H1 (cell line): ENCODE results near the gene ADAMTS4. TPM values are rescaled to one million over a fixed set of nuclear protein-coding genes. Genes with fewer than 3 reads are reported as not detected.

Experiments
- CTCF ChIA-PET: fragments of 300-600 bp; sonication (Branson Sonifier 250); formaldehyde crosslinking; loops from one replicate; lab custom pipeline; 2021; ENCODE audit not compliant: partially characterized antibody; lab: Charles Lee
- POLR2A ChIA-PET: fragments of 300-600 bp; sonication (Branson Sonifier 250); formaldehyde crosslinking; loops from one replicate; lab custom pipeline; 2021; ENCODE audit warnings: inconsistent platforms; ENCODE audit not compliant: partially characterized antibody; lab: Charles Lee
- DNase-seq, 2 experiments: peaks; one replicate each; pipeline versions ENCODE4 v3.0.0 to v3.0.0-alpha.2; 2010 to 2022; ENCODE audit warnings: low spot score in 2 of 2, low read depth in 1 of 2, mixed read lengths in 1 of 2
- FAIRE-seq: peaks from 2 replicates; lab custom pipeline; 2011; peaks lifted over from hg19 to GRCh38; lab: Jason Lieb, UNC
- H2AFZ ChIP-seq: 2 replicates; pipeline ENCODE4 v1.8.1; 2012; ENCODE audit warnings: low read length, inconsistent platforms
- H2AK5ac ChIP-seq: 2 replicates; pipeline ENCODE4 v1.6.1; 2013; ENCODE audit warnings: low read depth, low read length
- H2BK120ac ChIP-seq: replicated peaks from 2 replicates; pipeline ENCODE3; 2013; ENCODE audit warnings: low read depth, low read length, inconsistent platforms
- H2BK12ac ChIP-seq: 2 replicates; pipeline ENCODE4 v1.6.1; 2013; ENCODE audit warnings: low read depth, low read length
- H2BK15ac ChIP-seq: 2 replicates; pipeline ENCODE4 v1.6.1; 2013; ENCODE audit warnings: low read length
- H2BK20ac ChIP-seq: 2 replicates; pipeline ENCODE4 v1.6.1; 2013; ENCODE audit warnings: low read length
- H2BK5ac ChIP-seq: 2 replicates; pipeline ENCODE4 v1.6.1; 2013; ENCODE audit warnings: low read depth, low read length
- H3K14ac ChIP-seq: 2 replicates; pipeline ENCODE4 v1.6.1; 2013; ENCODE audit warnings: inconsistent platforms; ENCODE audit not compliant: insufficient read length
- H3K18ac ChIP-seq: 2 replicates; pipeline ENCODE4 v1.6.1; 2013; ENCODE audit warnings: low read length; ENCODE audit errors: extremely low read depth
- H3K23ac ChIP-seq: 2 replicates; pipeline ENCODE4 v1.6.1; 2013; ENCODE audit warnings: inconsistent platforms; ENCODE audit not compliant: insufficient read length
- H3K23me2 ChIP-seq: 2 replicates; pipeline ENCODE4 v1.6.1; 2013; ENCODE audit warnings: low read depth, low read length
- H3K27ac ChIP-seq: 2 replicates; pipeline ENCODE4 v1.6.1; 2011; ENCODE audit warnings: low read depth, low read length, inconsistent platforms
- H3K27me3 ChIP-seq, 4 experiments: replicated peaks in 1 of 4; 1 replicate in 1 of 4; 2 replicates in 3 of 4; pipeline versions ENCODE4 v1.6.1 to v1.8.1; 2011 to 2013; ENCODE audit warnings: low read length in 3 of 4, mild to moderate bottlenecking in 3 of 4, inconsistent platforms in 2 of 4, mixed read lengths in 2 of 4, moderate library complexity in 1 of 4; ENCODE audit not compliant: control insufficient read depth in 3 of 4, insufficient read depth in 3 of 4; ENCODE audit errors: extremely low read depth in 1 of 4
- H3K36me3 ChIP-seq, 4 experiments: 2 replicates each; pipeline versions ENCODE4 v1.6.1 to v1.8.1; 2011 to 2013; ENCODE audit warnings: mild to moderate bottlenecking in 4 of 4, low read length in 3 of 4, moderate library complexity in 2 of 4, control low read depth in 1 of 4, inconsistent platforms in 1 of 4; ENCODE audit not compliant: insufficient read depth in 4 of 4, control insufficient read depth in 2 of 4
- H3K4ac ChIP-seq: replicated peaks from 2 replicates; pipeline ENCODE3; 2013; ENCODE audit warnings: low read length, low read depth, mixed read lengths, inconsistent platforms; ENCODE audit not compliant: insufficient read length
- H3K4me1 ChIP-seq, 4 experiments: replicated peaks in 1 of 4; 1 replicate in 1 of 4; 2 replicates in 3 of 4; pipeline versions ENCODE4 v1.6.1 to v1.8.1; 2011 to 2013; ENCODE audit warnings: low read length in 3 of 4, inconsistent platforms in 2 of 4, mixed read lengths in 1 of 4; ENCODE audit not compliant: insufficient read depth in 4 of 4, control insufficient read depth in 3 of 4
- H3K4me2 ChIP-seq, 2 experiments: 2 replicates each; pipeline versions ENCODE4 v1.6.1 to v1.8.1; 2011 to 2013; ENCODE audit warnings: low read depth in 2 of 2, low read length in 2 of 2, control low read depth in 1 of 2, inconsistent platforms in 1 of 2, mild to moderate bottlenecking in 1 of 2; ENCODE audit not compliant: insufficient read depth in 1 of 2
- H3K4me3 ChIP-seq, 4 experiments: fragments of 200-600, 300-600 bp in 1 of 4; sonication (generic), shearing (Covaris generic), sonication (Bioruptor Twin) in 1 of 4; 2 replicates each; pipeline versions ENCODE4 v1.5.1 to v1.8.1; 2011 to 2016; ENCODE audit warnings: low read length in 4 of 4, low read depth in 3 of 4, control low read depth in 2 of 4, inconsistent platforms in 2 of 4, mild to moderate bottlenecking in 2 of 4, mixed read lengths in 1 of 4, moderate library complexity in 1 of 4; ENCODE audit not compliant: insufficient read depth in 2 of 4; ENCODE audit errors: extremely low read depth in 1 of 4
- H3K56ac ChIP-seq: replicated peaks from 2 replicates; pipeline ENCODE3; 2013; ENCODE audit warnings: low read depth, mild to moderate bottlenecking, mixed read lengths, low read length, inconsistent platforms; ENCODE audit not compliant: insufficient read length
- H3K79me1 ChIP-seq: 2 replicates; pipeline ENCODE4 v1.6.1; 2013; ENCODE audit warnings: low read depth, low read length, control low read depth
- H3K79me2 ChIP-seq, 2 experiments: 2 replicates each; pipeline versions ENCODE4 v1.6.1 to v1.8.1; 2012 to 2013; ENCODE audit warnings: low read length in 2 of 2, mild to moderate bottlenecking in 2 of 2, inconsistent platforms in 1 of 2; ENCODE audit not compliant: insufficient read depth in 2 of 2, control insufficient read depth in 1 of 2
- H3K9ac ChIP-seq, 4 experiments: replicated peaks in 1 of 4; 1 replicate in 1 of 4; 2 replicates in 3 of 4; pipeline versions ENCODE4 v1.6.1 to v1.8.1; 2011 to 2013; ENCODE audit warnings: low read depth in 3 of 4, low read length in 3 of 4, control low read depth in 2 of 4, mild to moderate bottlenecking in 2 of 4, moderate library complexity in 2 of 4, inconsistent platforms in 1 of 4; ENCODE audit errors: extremely low read depth in 1 of 4
- H3K9me3 ChIP-seq, 2 experiments: 2 replicates each; pipeline versions ENCODE4 v1.6.1 to v1.8.1; 2012 to 2013; ENCODE audit warnings: mild to moderate bottlenecking in 2 of 2, moderate library complexity in 2 of 2, control low read depth in 1 of 2, inconsistent platforms in 1 of 2, low read depth in 1 of 2, low read length in 1 of 2, mixed read lengths in 1 of 2; ENCODE audit not compliant: insufficient read depth in 2 of 2
- H4K20me1 ChIP-seq, 2 experiments: replicated peaks in 1 of 2; 2 replicates each; pipeline versions ENCODE3 to v1.8.1; 2011 to 2013; ENCODE audit warnings: inconsistent platforms in 2 of 2, low read length in 2 of 2, mild to moderate bottlenecking in 1 of 2; ENCODE audit not compliant: insufficient read depth in 2 of 2, control insufficient read depth in 1 of 2
- H4K5ac ChIP-seq: 2 replicates; pipeline ENCODE4 v1.6.1; 2013; ENCODE audit warnings: low read length, low read depth, mixed read lengths, inconsistent platforms; ENCODE audit not compliant: insufficient read length
- H4K8ac ChIP-seq: 2 replicates; pipeline ENCODE4 v1.8.0; 2013; ENCODE audit warnings: mild to moderate bottlenecking, moderate library complexity, low read length, inconsistent platforms; ENCODE audit not compliant: insufficient read depth; ENCODE audit errors: extremely low read depth
- H4K91ac ChIP-seq: replicated peaks from 2 replicates; pipeline ENCODE3; 2013; ENCODE audit warnings: low read length, mixed read lengths, inconsistent platforms; ENCODE audit not compliant: insufficient read length
- CHD1 ChIP-seq: IDR thresholded peaks from 2 replicates; pipeline ENCODE4 v1.6.1; 2012; ENCODE audit warnings: low read depth, low read length, improper control_type of control experiment
- HDAC2 ChIP-seq, 2 experiments: fragments of 300-600 bp in 1 of 2; sonication (generic) in 1 of 2; IDR thresholded peaks; 2 replicates each; pipeline ENCODE4 v1.6.1; 2011 to 2012; ENCODE audit warnings: low read depth in 2 of 2, low read length in 2 of 2, mild to moderate bottlenecking in 2 of 2, moderate library complexity in 2 of 2, borderline replicate concordance in 1 of 2, inconsistent platforms in 1 of 2
- HDAC6 ChIP-seq: IDR thresholded peaks from one replicate; pipeline ENCODE4 v1.7.1; 2012; ENCODE audit warnings: low read depth, mild to moderate bottlenecking, inconsistent platforms, low read length, moderate library complexity
- KDM1A ChIP-seq: fragments of 200-600, 300-600 bp; sonication (generic); IDR thresholded peaks from 2 replicates; pipeline ENCODE4 v1.7.1; 2016; ENCODE audit warnings: mild to moderate bottlenecking, low read length, borderline replicate concordance
- POLR2AphosphoS5 ChIP-seq: IDR thresholded peaks from 2 replicates; pipeline ENCODE4 v1.6.1; 2011; ENCODE audit warnings: low read depth, low read length
- SAP30 ChIP-seq: fragments of 300-600 bp; sonication (generic); IDR thresholded peaks from 2 replicates; pipeline ENCODE4 v1.7.1; 2012; ENCODE audit warnings: low read length, moderate library complexity, mild to moderate bottlenecking, inconsistent platforms; ENCODE audit not compliant: insufficient read depth, insufficient replicate concordance
- SIN3A ChIP-seq, 2 experiments: IDR thresholded peaks in 1 of 2; conservative IDR thresholded peaks in 1 of 2; 2 replicates each; pipeline ENCODE4 v1.6.1; 2011 to 2012; ENCODE audit warnings: low read length in 2 of 2, improper control_type of control experiment in 1 of 2, low read depth in 1 of 2, mild to moderate bottlenecking in 1 of 2
- SIX5 ChIP-seq: IDR thresholded peaks from 2 replicates; pipeline ENCODE4 v1.6.1; 2011; ENCODE audit warnings: mild to moderate bottlenecking, low read depth, low read length
- WGBS, 2 experiments: shearing (Covaris generic) in 1 of 2; methylation state at CpG; one replicate each; pipeline versions ENCODE4 v1.1.6 to v1.1.7; 2013 to 2015; ENCODE audit warnings: low lambda C conversion rate in 2 of 2, mixed read lengths in 2 of 2, inconsistent platforms in 1 of 2, low coverage in 1 of 2, missing lambda C conversion rate in 1 of 2; ENCODE audit not compliant: insufficient replicate concordance in 2 of 2, insufficient coverage in 1 of 2, insufficient read length in 1 of 2; ENCODE audit errors: extremely low coverage in 1 of 2, missing lambda C conversion rate in 1 of 2; 5-methylcytosine and 5-hydroxymethylcytosine counted together
- polyA plus RNA-seq, 7 experiments: library from polyadenylated mRNA; depleted of rRNA in 3 of 7; stranded (reverse) in 5 of 7; unstranded in 2 of 7; fragments of >200 nt in 5 of 7; fragments of 200-250 nt in 2 of 7; gene quantifications; 1 replicate in 5 of 7; 2 replicates in 1 of 7; 4 replicates in 1 of 7; pipeline versions ENCODE4 v1.2.1 to v1.2.3, GENCODE V29; 2011 to 2013; ENCODE audit warnings: missing spikeins in 2 of 7, mixed read lengths in 2 of 7
- total RNA-seq: library from RNA; stranded (reverse); fragmentation: NEBNext Ultra II Directional; extraction: Animal tissue kit (Norgen Biotek cat#: 25700); gene quantifications from 2 replicates; pipeline ENCODE4 v1.2.1, GENCODE V29; 2021
- TF ChIP-seq, protein P1 (sequence below): IDR thresholded peaks from 2 replicates; pipeline ENCODE4 v1.6.1; 2012; ENCODE audit warnings: inconsistent platforms
- TF ChIP-seq, protein P2 (sequence below): IDR thresholded peaks from 2 replicates; pipeline ENCODE4 v1.6.1; 2011; ENCODE audit warnings: low read length, improper control_type of control experiment

Gene ADAMTS4
- total and polyA plus RNA-seq, 2 of the 8 experiments (the other 6 are each of a cell fraction or from before 2014, with no cell fraction given) = 4.6 to 7.2 TPM

GRCh38 chr1:161190962-161191521 lies 7.8 kb downstream of the ADAMTS4 start:
- Histone ChIP-seq H3K79me1 (no peaks in the 10 kb centered on the region), H4K91ac (no peak overlapping the region), H3K9me3 (no peaks in the 10 kb centered on the region), H3K9ac (no peak overlapping the region), H3K27me3 (no peaks in the 10 kb centered on the region; a peak in 1 of 7 replicates), H4K5ac (no peak overlapping the region), H2AFZ (no peak overlapping the region), H2BK120ac (no peak overlapping the region), H3K4me3 (no peak overlapping the region), H3K23ac (no peak overlapping the region), H3K36me3 (peaks cover 4 to 13% (median 10%) of the 10 kb centered on the region in 4 experiments; a peak in 5 of 8 replicates), H3K18ac (no peak overlapping the region), H3K4ac (no peak overlapping the region), H3K56ac (no peak overlapping the region), H2BK5ac (no peak overlapping the region), H3K14ac (no peak overlapping the region), H4K8ac (no peak overlapping the region), H3K23me2 (no peaks in the 10 kb centered on the region), H2AK5ac (no peak overlapping the region), H3K4me1 (no peaks in the 10 kb centered on the region; a peak in 2 of 7 replicates), H3K27ac (no peak overlapping the region), H3K4me2 (no peak overlapping the region), H2BK20ac (no peak overlapping the region), H4K20me1 (no peaks in the 10 kb centered on the region), H2BK15ac (no peak overlapping the region), H3K79me2 (no peaks in the 10 kb centered on the region), H2BK12ac (no peak overlapping the region)
- CTCF ChIA-PET = interaction anchor here (0.8 to 6.1 kb wide), 20 partner anchors 10 to 190 kb away, joined by 3 to 67 read pairs (median 6); partner anchors contain the start of genes APOA2, B4GALT3, FCER1G and NDUFS2
- DNase-seq (no peak), FAIRE-seq (no peak)
- WGBS, 2 experiments = 87% methylated on average over 17 of the region's 22 CpGs; no CpG with 5 or more reads in 1 of the 2 experiments
- POLR2A ChIA-PET = interaction anchor here (1.1 to 4.6 kb wide), 5 partner anchors 8 to 123 kb away, joined by 3 to 45 read pairs (median 4); partner anchors contain the start of genes B4GALT3 and NDUFS2
- TF ChIP-seq, protein P1, sequence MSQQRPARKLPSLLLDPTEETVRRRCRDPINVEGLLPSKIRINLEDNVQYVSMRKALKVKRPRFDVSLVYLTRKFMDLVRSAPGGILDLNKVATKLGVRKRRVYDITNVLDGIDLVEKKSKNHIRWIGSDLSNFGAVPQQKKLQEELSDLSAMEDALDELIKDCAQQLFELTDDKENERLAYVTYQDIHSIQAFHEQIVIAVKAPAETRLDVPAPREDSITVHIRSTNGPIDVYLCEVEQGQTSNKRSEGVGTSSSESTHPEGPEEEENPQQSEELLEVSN = no peak
- TF ChIP-seq SIX5 (no peak), POLR2AphosphoS5 (no peak), CHD1 (no peak), SAP30 (no peak), SIN3A (conservative IDR thresholded peaks at IDR 0.05 in 1 of 2, IDR thresholded peaks at IDR 0.05 in 1 of 2; ENCODE audit: low read depth in 1 of 2, low read length in 2 of 2) (no peak), HDAC6 (no peak), HDAC2 (IDR thresholded peaks at IDR 0.05; ENCODE audit: borderline replicate concordance in 1 of 2, low read depth in 2 of 2, low read length in 2 of 2) (no peak), KDM1A (no peak)
- TF ChIP-seq, protein P2, sequence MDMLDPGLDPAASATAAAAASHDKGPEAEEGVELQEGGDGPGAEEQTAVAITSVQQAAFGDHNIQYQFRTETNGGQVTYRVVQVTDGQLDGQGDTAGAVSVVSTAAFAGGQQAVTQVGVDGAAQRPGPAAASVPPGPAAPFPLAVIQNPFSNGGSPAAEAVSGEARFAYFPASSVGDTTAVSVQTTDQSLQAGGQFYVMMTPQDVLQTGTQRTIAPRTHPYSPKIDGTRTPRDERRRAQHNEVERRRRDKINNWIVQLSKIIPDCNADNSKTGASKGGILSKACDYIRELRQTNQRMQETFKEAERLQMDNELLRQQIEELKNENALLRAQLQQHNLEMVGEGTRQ = no peak
